Smooth muscle cell (in vitro differentiated cells): ENCODE results near the gene LRRC7. TPM values are rescaled to one million over a fixed set of nuclear protein-coding genes. Genes with fewer than 3 reads are reported as not detected.

Experiments
- DNase-seq: peaks from one replicate; lab custom pipeline; 2025; ENCODE audit not compliant: unreplicated experiment; lab: John Stamatoyannopoulos, UW
- H2AFZ ChIP-seq: fragments of 200-600 bp; sonication (generic); 2 replicates; pipeline ENCODE4 v1.6.0; 2016; ENCODE audit warnings: antibody characterized with exemption, low read depth, mild to moderate bottlenecking
- H3F3A ChIP-seq: fragments of 200-600 bp; sonication (generic); 2 replicates; pipeline ENCODE4 v1.6.0; 2017; ENCODE audit warnings: antibody characterized with exemption, low read depth
- H3K27ac ChIP-seq: fragments of 200-600 bp; sonication (generic); 2 replicates; pipeline ENCODE4 v1.5.1; 2016; ENCODE audit warnings: low read depth, mild to moderate bottlenecking
- H3K27me3 ChIP-seq: fragments of 200-600 bp; sonication (generic); 2 replicates; pipeline ENCODE4 v1.6.1; 2016; ENCODE audit warnings: low read depth, mild to moderate bottlenecking
- H3K36me3 ChIP-seq: fragments of 200-600 bp; sonication (generic); 2 replicates; pipeline ENCODE4 v1.5.1; 2016; ENCODE audit warnings: low read depth
- H3K4me1 ChIP-seq: fragments of 200-600 bp; sonication (generic); 2 replicates; pipeline ENCODE4 v1.5.1; 2016; ENCODE audit warnings: low read depth
- H3K4me2 ChIP-seq: fragments of 200-600 bp; sonication (generic); 2 replicates; pipeline ENCODE4 v1.6.0; 2016; ENCODE audit warnings: mild to moderate bottlenecking
- H3K4me3 ChIP-seq: fragments of 200-600 bp; sonication (generic); 2 replicates; pipeline ENCODE4 v1.5.1; 2016; ENCODE audit warnings: mild to moderate bottlenecking
- H3K79me2 ChIP-seq: fragments of 200-600 bp; sonication (generic); 2 replicates; pipeline ENCODE4 v1.6.0; 2016; ENCODE audit warnings: low read depth, mild to moderate bottlenecking
- H3K9ac ChIP-seq: fragments of 200-600 bp; sonication (generic); 2 replicates; pipeline ENCODE4 v1.6.0; 2016; ENCODE audit warnings: low read depth
- H3K9me3 ChIP-seq: fragments of 200-600 bp; sonication (generic); replicated peaks from 2 replicates; pipeline ENCODE4 v1.5.1; 2016; ENCODE audit warnings: low read depth
- H4K20me1 ChIP-seq: fragments of 200-600 bp; sonication (generic); 2 replicates; pipeline ENCODE4 v1.6.0; 2016; ENCODE audit warnings: low read depth
- CTCF ChIP-seq: fragments of 200-600 bp; sonication (generic); IDR thresholded peaks from 2 replicates; pipeline ENCODE4 v1.5.1; 2017; ENCODE audit warnings: borderline replicate concordance, mild to moderate bottlenecking, antibody characterized with exemption; ENCODE audit not compliant: insufficient read depth, poor library complexity, severe bottlenecking
- WGBS: methylation state at CpG from one replicate; pipeline ENCODE4 v1.1.7; 2016; ENCODE audit warnings: low lambda C conversion rate; 5-methylcytosine and 5-hydroxymethylcytosine counted together
- polyA plus RNA-seq: library from polyadenylated mRNA; unstranded; fragments of >200 nt; fragmentation: Nextera tagmentation; extraction: Ambion mirVana; gene quantifications from 2 replicates; pipeline ENCODE4 v1.2.1, GENCODE V29; 2016
- total RNA-seq: library from RNA; depleted of rRNA; stranded (reverse); fragments of >200 nt; gene quantifications from 2 replicates; pipeline ENCODE4 v1.2.3, GENCODE V29; 2014

LRRC7 gene
- total and polyA plus RNA-seq, 2 experiments from 2014 or later, result 0.04 to 0.06 TPM

- no peak overlapping the region for H3K27ac ChIP-seq
- DNase-seq, result no peak
- no peak overlapping the region for H3K4me2 ChIP-seq
- no peak overlapping the region for H3K9ac ChIP-seq
- no peaks in the 10 kb centered on the region for H3K36me3 ChIP-seq
- no peaks in the 10 kb centered on the region for H3K27me3 ChIP-seq
- no peaks in the 10 kb centered on the region for H4K20me1 ChIP-seq
- no peak for TF ChIP-seq CTCF
- H3F3A ChIP-seq, result no peaks in the 10 kb centered on the region
- H3K79me2 ChIP-seq, result no peaks in the 10 kb centered on the region
- H2AFZ ChIP-seq, result no peak overlapping the region
- H3K9me3 ChIP-seq, result no peaks in the 10 kb centered on the region
- no peaks in the 10 kb centered on the region for H3K4me1 ChIP-seq
- WGBS, result 81% methylated on average over 2 of the region's 2 CpGs
- H3K4me3 ChIP-seq, result no peak overlapping the region
Measured at GRCh38 chr1:69834336-69834735, 266.6 kb downstream of the LRRC7 start.

GRCh38 chr1:69835955-69836354, 268.2 kb downstream of the LRRC7 start:
- Histone ChIP-seq H3K9me3 (no peaks in the 10 kb centered on the region), H3K36me3 (no peaks in the 10 kb centered on the region), H3K9ac (no peak overlapping the region), H3K27me3 (no peaks in the 10 kb centered on the region), H3F3A (no peaks in the 10 kb centered on the region), H3K4me1 (no peaks in the 10 kb centered on the region), H3K79me2 (no peaks in the 10 kb centered on the region), H4K20me1 (no peaks in the 10 kb centered on the region), H3K4me3 (no peak overlapping the region), H3K27ac (no peak overlapping the region), H2AFZ (no peak overlapping the region), H3K4me2 (no peak overlapping the region)
- TF ChIP-seq CTCF, result no peak
- 81% methylated on average over 2 of the region's 2 CpGs for WGBS
- DNase-seq, result no peak

GRCh38 chr1:69836971-69837636, 269.4 kb downstream of the LRRC7 start:
- no peak overlapping the region for H3K4me3 ChIP-seq
- 90% methylated on average over 1 of the region's 1 CpG for WGBS
- TF ChIP-seq CTCF, result no peak
- no peak overlapping the region for H3K9ac ChIP-seq
- H3F3A ChIP-seq, result no peaks in the 10 kb centered on the region
- no peaks in the 10 kb centered on the region for H3K27me3 ChIP-seq
- H4K20me1 ChIP-seq, result no peaks in the 10 kb centered on the region
- no peak for DNase-seq
- no peaks in the 10 kb centered on the region for H3K4me1 ChIP-seq
- H3K4me2 ChIP-seq, result no peak overlapping the region
- no peaks in the 10 kb centered on the region for H3K9me3 ChIP-seq
- no peak overlapping the region for H3K27ac ChIP-seq
- no peak overlapping the region for H2AFZ ChIP-seq
- no peaks in the 10 kb centered on the region for H3K79me2 ChIP-seq
- no peaks in the 10 kb centered on the region for H3K36me3 ChIP-seq

- 66% methylated on average over 1 of the region's 1 CpG for WGBS
- DNase-seq, result no peak
- Histone ChIP-seq H3K4me3 (no peak overlapping the region), H2AFZ (no peak overlapping the region), H4K20me1 (no peaks in the 10 kb centered on the region), H3K4me2 (no peak overlapping the region), H3K27me3 (no peaks in the 10 kb centered on the region), H3K36me3 (no peaks in the 10 kb centered on the region), H3K79me2 (no peaks in the 10 kb centered on the region), H3K9ac (no peak overlapping the region), H3K9me3 (no peaks in the 10 kb centered on the region), H3K27ac (no peak overlapping the region), H3K4me1 (peaks cover 5% of the 10 kb centered on the region), H3F3A (no peaks in the 10 kb centered on the region)
- no peak for TF ChIP-seq CTCF
Measured at GRCh38 chr1:69842326-69842725, 274.6 kb downstream of the LRRC7 start.
